ENCODE measurements around the gene ERI2.
A peak's percentile ranks its signal among the peaks of the same experiment; 100 is the strongest.
"Not testable (repeated sequence)": the region's sequence is repeated elsewhere in the genome, so short reads cannot be mapped to it uniquely, and the experiment has no call there.

ERI2 gene

DNA sequence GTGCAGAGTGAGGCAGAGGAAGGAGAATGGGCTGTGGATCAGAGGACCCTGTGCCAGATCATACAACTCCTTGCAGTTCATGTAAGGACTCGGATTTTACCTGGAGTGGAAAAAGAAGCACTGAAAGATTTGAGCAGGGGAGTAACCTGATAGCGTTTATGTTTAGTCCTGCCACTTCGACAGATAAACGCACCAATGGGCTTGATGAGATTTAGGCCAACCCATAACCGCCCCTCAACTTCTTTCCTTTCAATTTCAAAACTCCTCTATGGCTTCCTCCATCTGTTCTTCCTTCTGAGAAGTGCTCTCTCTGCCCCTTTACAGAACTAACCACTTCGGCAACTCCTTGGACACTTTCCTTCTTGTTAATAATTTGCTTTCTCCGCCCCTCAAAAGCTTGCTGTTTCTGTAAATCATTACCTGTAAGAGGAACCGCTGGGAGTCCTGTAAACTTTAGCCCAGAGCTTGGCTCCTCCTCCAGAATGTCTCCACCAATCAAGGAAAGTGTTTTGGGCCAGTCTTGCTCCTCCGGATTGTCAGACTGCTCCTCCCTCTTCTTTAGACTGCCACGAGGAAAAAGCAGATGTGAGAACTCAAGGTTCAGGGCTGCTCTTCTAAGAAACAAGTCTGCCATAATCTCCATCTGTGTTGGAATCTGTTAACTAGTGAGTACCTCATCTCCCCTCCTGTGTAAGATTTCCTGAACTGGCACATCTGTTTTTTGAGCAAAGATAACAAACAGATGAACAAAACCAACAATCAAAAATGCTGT lies 42.6 kb downstream of the ERI2 start, which contains the start of gene ACSM3:
TSS of gene ACSM3 (plus strand) at position 554 of the 772 bp plus-strand sequence. CDS start 6,021 bp downstream, outside the sequence.
- DNase-seq (ENCODE audit: low spot score) = peak; percentile 84

DNA sequence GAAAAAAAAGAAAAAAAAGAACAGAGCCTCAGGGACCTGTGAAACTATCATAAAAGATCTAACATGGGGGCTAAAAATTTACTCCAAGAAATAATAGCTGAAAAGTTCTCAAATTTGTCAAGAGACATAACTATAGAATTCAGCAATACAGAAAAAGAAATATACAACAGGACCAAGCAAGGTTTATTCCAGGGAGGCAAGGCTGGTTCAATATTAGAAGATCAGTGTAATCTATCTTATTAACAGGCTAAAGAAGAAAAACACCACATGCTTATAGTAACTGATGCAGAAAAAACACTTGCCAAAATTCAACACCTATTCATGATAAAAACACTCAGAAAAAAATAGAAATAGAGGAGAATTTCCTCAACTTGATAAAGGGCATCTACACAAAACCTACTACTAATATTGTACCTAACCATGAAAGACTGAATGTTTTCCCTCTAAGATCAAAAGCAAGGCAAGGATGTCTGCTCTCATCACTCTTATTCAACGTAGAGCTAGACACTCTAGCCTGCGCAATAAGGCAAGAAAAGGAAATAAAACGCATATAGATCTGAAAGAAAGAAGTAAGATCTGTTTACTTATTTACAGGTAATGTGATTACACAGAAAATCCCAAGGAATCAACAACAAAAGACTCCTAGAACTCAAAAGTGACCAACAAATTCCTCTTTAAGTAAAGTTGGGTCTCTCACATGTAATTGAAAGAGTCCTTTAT lies 43.7 kb downstream of the ERI2 start:
- no peak for DNase-seq (ENCODE audit: low spot score)

DNA sequence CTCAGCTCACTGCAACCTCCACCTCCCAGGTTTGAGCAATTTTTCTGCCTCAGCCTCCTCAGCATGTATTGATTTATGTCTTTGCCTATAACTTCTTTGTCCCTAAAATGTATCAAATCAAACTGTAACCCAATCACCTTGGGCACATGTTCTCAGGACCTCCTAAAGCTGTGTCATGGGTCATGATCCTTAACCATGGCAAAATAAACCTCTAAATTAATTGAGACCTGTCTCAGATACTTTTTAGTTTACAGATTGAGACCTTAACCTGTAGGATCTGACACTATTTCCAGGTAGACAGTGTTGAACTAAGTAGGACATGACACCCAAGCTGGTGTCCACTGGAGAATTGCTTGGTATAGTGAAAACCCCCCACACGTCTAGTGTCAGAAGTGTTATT lies 45.1 kb downstream of the ERI2 start:
- no peak for DNase-seq (ENCODE audit: low spot score)

DNA sequence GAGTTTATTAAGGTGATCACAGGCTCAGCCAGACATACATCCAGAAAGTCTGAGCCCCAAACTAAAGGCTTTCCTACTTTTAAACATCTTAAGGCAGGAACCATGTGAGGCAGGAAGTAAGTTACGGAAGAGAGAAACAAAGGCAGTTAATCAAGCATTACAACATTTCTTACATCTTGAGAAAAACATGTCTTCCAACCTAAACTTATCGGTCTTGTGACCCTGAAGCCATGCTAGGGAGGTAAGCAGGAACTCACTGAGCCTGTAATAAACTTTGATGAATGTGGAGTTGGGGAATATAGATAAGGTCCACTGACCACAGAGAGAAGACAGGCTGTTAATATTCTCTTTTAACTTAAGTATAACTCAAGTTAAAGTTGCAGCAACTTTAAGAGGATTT lies 45.9 kb downstream of the ERI2 start:
- no peak for DNase-seq (ENCODE audit: low spot score)

DNA sequence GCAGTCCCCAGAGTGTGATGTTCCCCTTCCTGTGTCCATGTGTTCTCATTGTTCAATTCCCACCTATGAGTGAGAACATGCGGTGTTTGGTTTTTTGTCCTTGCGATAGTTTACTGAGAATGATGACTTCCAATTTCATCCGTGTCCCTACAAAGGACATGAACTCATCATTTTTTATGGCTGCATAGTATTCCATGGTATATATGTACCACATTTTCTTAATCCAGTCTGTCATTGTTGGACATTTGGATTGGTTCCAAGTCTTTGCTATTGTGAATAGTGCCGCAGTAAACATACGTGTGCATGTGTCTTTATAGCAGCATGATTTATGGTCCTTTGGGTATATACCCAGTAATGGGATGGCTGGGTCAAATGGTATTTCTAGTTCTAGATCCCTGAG lies 50.5 kb downstream of the ERI2 start:
- DNase-seq (ENCODE audit: low spot score) = not testable (repeated sequence)

DNA sequence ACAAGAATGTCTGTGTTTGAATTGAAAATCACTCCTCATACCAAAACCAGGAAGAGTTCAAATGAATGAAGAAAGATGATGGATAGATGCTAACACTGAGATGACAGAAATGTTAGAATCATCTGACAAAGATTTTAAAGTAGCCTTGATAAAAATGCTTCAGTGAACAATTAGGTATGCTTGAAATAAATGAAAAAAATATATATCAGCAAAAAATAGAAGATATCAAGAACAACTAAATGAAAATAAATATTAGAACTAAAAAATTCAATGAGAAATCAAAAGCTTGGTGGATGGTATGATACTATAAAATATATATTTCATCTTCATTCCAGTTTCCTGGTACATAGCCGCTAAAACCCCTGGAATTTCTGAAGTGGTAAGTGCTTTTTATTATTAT lies 51.0 kb downstream of the ERI2 start:
- DNase-seq (ENCODE audit: low spot score) = no peak

DNA sequence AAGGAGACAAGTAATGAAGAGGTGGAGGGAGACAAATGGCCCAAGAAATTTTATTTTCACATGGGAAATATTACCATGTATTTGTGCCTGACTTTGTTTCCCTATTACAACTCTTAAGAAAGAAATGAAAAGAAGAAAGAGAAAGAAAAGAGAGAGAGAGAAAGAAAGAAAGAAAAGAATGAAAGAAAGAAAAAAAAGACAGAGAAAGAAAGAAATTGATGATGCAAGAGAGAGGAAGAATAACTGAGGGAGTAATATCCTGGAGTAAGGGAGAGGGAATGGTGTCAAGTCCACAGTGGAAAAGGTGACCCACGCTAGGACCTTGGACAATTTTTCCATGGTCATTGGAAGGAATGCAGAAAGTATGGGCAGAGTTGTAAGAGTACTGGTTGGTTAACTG lies 52.5 kb downstream of the ERI2 start:
- no peak for DNase-seq (ENCODE audit: low spot score)

DNA sequence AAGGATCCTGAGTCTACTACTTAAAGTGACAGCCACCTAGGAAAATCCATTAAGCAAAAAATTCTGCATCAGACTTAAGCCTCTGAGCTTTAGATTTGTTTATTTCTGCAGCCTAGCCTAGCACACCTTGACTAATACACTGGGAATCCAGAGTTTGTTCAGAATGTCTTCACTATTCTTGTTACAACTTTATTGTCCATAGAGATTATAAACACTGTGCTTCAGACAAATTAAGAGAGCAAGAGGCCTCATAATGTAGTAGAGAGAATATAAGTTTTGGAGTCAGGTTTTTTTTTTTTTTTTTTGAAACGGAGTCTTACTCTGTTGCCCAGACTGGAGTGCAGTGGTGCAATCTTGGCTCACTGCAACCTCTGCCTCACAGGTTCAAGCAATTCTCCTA lies 55.7 kb downstream of the ERI2 start:
- DNase-seq (ENCODE audit: low spot score) = no peak

DNA sequence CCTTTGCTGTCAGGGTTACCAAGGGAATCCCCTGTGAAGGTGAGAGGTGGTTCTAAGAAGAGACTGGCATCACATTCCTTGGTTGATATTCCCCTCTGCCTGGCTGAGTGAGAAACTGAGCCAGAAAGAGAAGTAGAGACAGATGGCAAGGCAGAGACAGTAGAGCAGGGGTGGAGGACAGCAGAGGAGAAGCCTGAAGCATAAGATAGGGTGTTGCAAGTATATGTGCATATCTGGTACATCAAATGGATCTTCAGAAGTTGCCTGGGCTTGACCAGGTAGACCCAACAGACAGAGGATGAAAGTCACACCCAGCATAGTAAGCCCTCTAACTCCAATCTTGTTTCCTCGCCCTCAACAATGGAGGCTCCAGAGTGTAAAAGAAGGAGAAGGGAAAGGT lies 56.8 kb downstream of the ERI2 start:
- no peak for DNase-seq (ENCODE audit: low spot score)

DNA sequence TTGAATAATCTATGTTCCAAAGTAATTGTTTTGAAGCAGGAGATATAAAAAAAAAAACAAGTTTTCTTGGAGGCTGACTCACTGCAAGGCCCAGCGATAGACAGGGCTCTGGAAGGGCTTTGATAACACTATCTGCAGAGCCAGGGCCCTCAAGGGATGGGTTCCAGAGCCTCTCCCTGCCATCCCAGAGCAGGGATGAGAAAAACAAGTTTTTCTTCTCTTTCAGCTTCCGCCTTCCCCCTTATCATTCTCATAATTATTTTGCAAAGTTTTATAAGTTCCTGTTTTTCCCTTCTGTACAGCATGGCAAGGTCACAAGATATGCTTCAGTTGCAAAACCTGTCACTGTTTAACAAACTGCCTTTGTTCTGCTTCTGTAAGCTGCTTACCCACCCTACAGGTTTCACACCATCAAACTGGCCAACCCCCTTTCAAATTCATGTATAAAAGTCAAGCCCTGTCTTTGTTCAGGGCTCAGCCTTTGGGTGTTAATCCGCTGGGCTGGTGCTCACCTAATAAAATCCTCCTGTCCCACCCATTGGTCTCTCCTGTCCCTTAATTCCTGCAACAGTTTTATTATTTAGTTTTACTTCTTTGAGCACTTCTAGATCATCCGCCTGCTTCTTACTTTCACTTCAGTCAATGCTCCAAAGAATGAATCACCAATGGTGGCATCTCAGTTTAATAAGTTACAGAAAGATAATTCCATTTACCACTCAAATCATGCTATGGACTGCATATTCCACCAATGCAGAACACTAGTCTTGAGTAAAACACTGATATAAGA lies 59.0 kb downstream of the ERI2 start:
- DNase-seq (ENCODE audit: low spot score) = no peak

DNA sequence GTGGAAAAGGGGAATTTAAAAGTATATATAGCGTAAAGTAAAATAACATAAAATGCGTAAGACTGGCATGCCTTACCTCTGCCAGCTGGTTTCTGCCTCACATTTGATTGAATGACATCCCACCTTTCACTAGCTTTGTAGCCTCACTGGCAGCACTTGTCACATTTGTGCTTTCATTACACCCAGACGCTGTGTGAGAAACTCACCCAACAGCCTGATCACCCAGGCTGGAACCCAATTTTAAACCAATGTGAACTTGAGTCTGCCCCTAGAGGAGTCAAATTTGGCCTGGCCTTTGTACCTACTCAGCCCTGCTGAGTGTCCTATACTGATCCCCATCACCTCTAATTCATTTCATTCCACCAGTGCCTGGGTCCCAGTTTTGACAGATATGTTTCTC lies 59.8 kb downstream of the ERI2 start:
- no peak for DNase-seq (ENCODE audit: low spot score)
